Bronchial epithelial cell (primary cell): ENCODE data around the gene PARP15. TPM values are rescaled to one million over a fixed set of nuclear protein-coding genes. Genes with fewer than 3 reads are reported as not detected.
"Not testable (repeated sequence)": the region's sequence is repeated elsewhere in the genome, so short reads cannot be mapped to it uniquely, and the experiment has no call there.

ENCODE experiments used
- DNase-seq: peaks from one replicate; pipeline ENCODE4 v3.0.0-alpha.2; 2010; ENCODE audit warnings: low read depth
- FAIRE-seq: peaks from 2 replicates; lab custom pipeline; 2011; peaks lifted over from hg19 to GRCh38; lab: Jason Lieb, UNC
- H3K27me3 ChIP-seq: 2 replicates; pipeline ENCODE4 v1.5.1; 2011; ENCODE audit warnings: low read length; ENCODE audit not compliant: control insufficient read depth, insufficient read depth
- H3K36me3 ChIP-seq: 2 replicates; pipeline ENCODE4 v1.5.1; 2011; ENCODE audit warnings: low read length; ENCODE audit not compliant: control insufficient read depth, insufficient read depth
- H3K4me3 ChIP-seq: 2 replicates; pipeline ENCODE4 v1.5.1; 2011; ENCODE audit warnings: mild to moderate bottlenecking, low read depth, low read length, control low read depth
- CTCF ChIP-seq: IDR thresholded peaks from 2 replicates; pipeline ENCODE4 v1.5.1; 2011; ENCODE audit warnings: mild to moderate bottlenecking, moderate library complexity, low read length, control low read depth, inconsistent platforms; ENCODE audit not compliant: insufficient read depth, severe bottlenecking
- total RNA-seq: library from RNA; depleted of rRNA; stranded (reverse); fragments of >200 nt; gene quantifications from 2 replicates; pipeline ENCODE4 v1.2.1, GENCODE V29; 2014

The PARP15 gene
- total RNA-seq, 1 donor from 2014 or later: 0.26 TPM

GRCh38 chr3:122642935-122643334 lies 65.5 kb downstream of the PARP15 start:
- Histone ChIP-seq H3K4me3 (no peak overlapping the region), H3K27me3 (peaks cover 3% of the 10 kb centered on the region), H3K36me3 (no peaks in the 10 kb centered on the region)
- DNase-seq (no peak), FAIRE-seq (no peak)
- no peak for TF ChIP-seq CTCF

- no peak for FAIRE-seq
- H3K36me3 ChIP-seq: no peaks in the 10 kb centered on the region
- no peak for TF ChIP-seq CTCF
These were observed 68.9 kb downstream of the PARP15 start for GRCh38 chr3:122646146-122646988.

GRCh38 chr3:122651233-122651907 lies 73.9 kb downstream of the PARP15 start:
- not testable (repeated sequence) for H3K27me3 ChIP-seq, FAIRE-seq, H3K36me3 ChIP-seq, DNase-seq, H3K4me3 ChIP-seq

More at GRCh38 chr3:122646146-122646988, 68.9 kb downstream of the PARP15 start:
- Histone ChIP-seq H3K27me3 (peaks cover 4% of the 10 kb centered on the region), H3K4me3 (no peak overlapping the region)
- DNase-seq: no peak

GRCh38 chr3:122651962-122652361 lies 74.5 kb downstream of the PARP15 start:
- not testable (repeated sequence) for FAIRE-seq

GRCh38 chr3:122658336-122658735 lies 80.9 kb downstream of the PARP15 start:
- H3K4me3 ChIP-seq, H3K36me3 ChIP-seq, FAIRE-seq, H3K27me3 ChIP-seq, DNase-seq: not testable (repeated sequence)

More at GRCh38 chr3:122651962-122652361, 74.5 kb downstream of the PARP15 start:
- H3K27me3 ChIP-seq, DNase-seq, H3K4me3 ChIP-seq, H3K36me3 ChIP-seq: not testable (repeated sequence)

GRCh38 chr3:122660297-122660974 lies 83.0 kb downstream of the PARP15 start:
- Histone ChIP-seq H3K27me3 (no peaks in the 10 kb centered on the region), H3K4me3 (no peak overlapping the region), H3K36me3 (no peaks in the 10 kb centered on the region)
- FAIRE-seq (no peak), DNase-seq (no peak)
- no peak for TF ChIP-seq CTCF

- H3K36me3 ChIP-seq: no peaks in the 10 kb centered on the region
- no peak for TF ChIP-seq CTCF
- DNase-seq (no peak), FAIRE-seq (no peak)
- H3K27me3 ChIP-seq: no peaks in the 10 kb centered on the region
- no peak overlapping the region for H3K4me3 ChIP-seq
These were observed 84.2 kb downstream of the PARP15 start for GRCh38 chr3:122661633-122662032.
